Astrocyte (in vitro differentiated cells and primary cell): ENCODE measurements around the gene SERINC1. TPM values are rescaled to one million over a fixed set of nuclear protein-coding genes. Genes with fewer than 3 reads are reported as not detected.

ENCODE experiments used
- DNase-seq: peaks from one replicate; pipeline ENCODE4 v3.0.0-alpha.2; 2010; ENCODE audit warnings: low read depth
- FAIRE-seq: peaks from 2 replicates; lab custom pipeline; 2011; peaks lifted over from hg19 to GRCh38; lab: Jason Lieb, UNC
- H2AFZ ChIP-seq: 2 replicates; pipeline ENCODE4 v1.6.0; 2012; ENCODE audit warnings: low read depth, low read length, inconsistent platforms
- H3K27ac ChIP-seq: 2 replicates; pipeline ENCODE4 v1.5.1; 2011; ENCODE audit warnings: low read depth, low read length, inconsistent platforms
- H3K27me3 ChIP-seq: 2 replicates; pipeline ENCODE4 v1.6.0; 2011; ENCODE audit warnings: low read length, inconsistent platforms; ENCODE audit not compliant: insufficient read depth
- H3K36me3 ChIP-seq: 2 replicates; pipeline ENCODE4 v1.5.1; 2011; ENCODE audit warnings: low read length, inconsistent platforms; ENCODE audit not compliant: insufficient read depth
- H3K4me1 ChIP-seq: 2 replicates; pipeline ENCODE4 v1.5.1; 2011; ENCODE audit warnings: low read length, inconsistent platforms; ENCODE audit not compliant: insufficient read depth
- H3K4me2 ChIP-seq: 2 replicates; pipeline ENCODE4 v1.6.0; 2012; ENCODE audit warnings: low read length, inconsistent platforms
- H3K4me3 ChIP-seq: 2 replicates; pipeline ENCODE4 v1.5.1; 2011; ENCODE audit warnings: low read depth, mild to moderate bottlenecking, low read length, inconsistent platforms; ENCODE audit not compliant: insufficient read depth
- H3K79me2 ChIP-seq: 2 replicates; pipeline ENCODE4 v1.6.0; 2012; ENCODE audit warnings: mild to moderate bottlenecking, low read length, inconsistent platforms; ENCODE audit not compliant: insufficient read depth
- H3K9ac ChIP-seq: 2 replicates; pipeline ENCODE4 v1.6.0; 2012; ENCODE audit warnings: mild to moderate bottlenecking, low read length, inconsistent platforms
- H3K9me3 ChIP-seq: 2 replicates; pipeline ENCODE4 v1.5.1; 2012; ENCODE audit warnings: low read depth, mild to moderate bottlenecking, low read length, inconsistent platforms; ENCODE audit not compliant: insufficient read depth
- H4K20me1 ChIP-seq: 2 replicates; pipeline ENCODE4 v1.6.0; 2012; ENCODE audit warnings: low read length, inconsistent platforms; ENCODE audit not compliant: insufficient read depth
- H3K27ac Mint-ChIP-seq: one replicate; pipeline ENCODE4 v1.8.0; 2021; ENCODE audit warnings: mild to moderate bottlenecking, mixed read lengths; ENCODE audit not compliant: unreplicated experiment
- H3K27me3 Mint-ChIP-seq: one replicate; pipeline ENCODE4 v1.8.0; 2021; ENCODE audit warnings: low read depth, mixed read lengths; ENCODE audit not compliant: unreplicated experiment
- H3K36me3 Mint-ChIP-seq: one replicate; pipeline ENCODE4 v1.8.0; 2021; ENCODE audit warnings: low read depth, mixed read lengths; ENCODE audit not compliant: unreplicated experiment
- H3K4me1 Mint-ChIP-seq: one replicate; pipeline ENCODE4 v1.8.0; 2021; ENCODE audit warnings: low read depth, mixed read lengths; ENCODE audit not compliant: unreplicated experiment
- H3K4me3 Mint-ChIP-seq: one replicate; pipeline ENCODE4 v1.8.0; 2021; ENCODE audit warnings: mild to moderate bottlenecking, moderate library complexity, mixed read lengths; ENCODE audit not compliant: unreplicated experiment
- H3K9me3 Mint-ChIP-seq: one replicate; pipeline ENCODE4 v1.8.0; 2021; ENCODE audit warnings: mild to moderate bottlenecking, mixed read lengths; ENCODE audit not compliant: unreplicated experiment
- EZH2 ChIP-seq: IDR thresholded peaks from 2 replicates; pipeline ENCODE4 v1.6.1; 2012; ENCODE audit warnings: mild to moderate bottlenecking, low read length, inconsistent platforms; ENCODE audit not compliant: insufficient read depth
- total RNA-seq: library from RNA; stranded (reverse); gene quantifications from 2 replicates; pipeline ENCODE4 v1.2.1, GENCODE V29; 2021
- TF ChIP-seq, protein P1 (sequence below): IDR thresholded peaks from 2 replicates; pipeline ENCODE4 v1.5.1; 2011; ENCODE audit warnings: low read depth, mild to moderate bottlenecking, inconsistent platforms, low read length, moderate library complexity; ENCODE audit not compliant: insufficient read depth

The SERINC1 gene
- total RNA-seq, 1 donor from 2014 or later, result 203 TPM

DNA sequence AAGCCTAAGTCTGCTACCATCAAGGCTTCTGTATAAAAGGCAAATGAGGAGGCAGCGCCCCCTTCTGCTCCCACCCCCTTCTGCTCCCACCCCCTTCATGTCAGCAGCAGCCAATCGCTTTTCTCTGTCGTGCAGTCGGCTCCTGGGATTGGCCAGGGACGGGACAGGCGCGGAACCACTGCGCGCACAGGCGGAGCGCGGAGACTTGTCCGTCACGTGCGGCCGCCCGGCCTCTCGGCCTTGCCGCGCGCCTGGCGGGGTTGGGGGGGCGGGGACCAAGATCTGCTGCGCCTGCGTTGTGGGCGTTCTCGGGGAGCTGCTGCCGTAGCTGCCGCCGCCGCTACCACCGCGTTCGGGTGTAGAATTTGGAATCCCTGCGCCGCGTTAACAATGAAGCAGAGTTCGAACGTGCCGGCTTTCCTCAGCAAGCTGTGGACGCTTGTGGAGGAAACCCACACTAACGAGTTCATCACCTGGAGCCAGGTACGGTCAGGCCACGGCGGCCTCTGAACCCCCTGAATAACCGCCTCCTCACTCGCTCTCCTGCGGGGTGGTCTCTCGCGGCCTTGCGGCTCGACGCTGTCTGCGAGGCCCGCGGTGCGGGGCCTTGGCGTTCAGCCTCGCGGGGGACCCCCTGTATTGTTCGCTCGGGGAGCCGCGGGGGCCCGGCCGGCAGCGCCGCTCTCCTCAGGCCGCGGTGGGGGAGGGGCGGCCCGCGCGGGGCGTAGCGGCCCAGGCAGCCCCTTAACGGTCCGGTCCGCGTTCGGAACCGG lies 72.1 kb downstream of the SERINC1 start, which contains the start of gene HSF2:
TSS of gene HSF2 (plus strand) at position 305 of the 773 bp plus-strand sequence. CDS start at position 391, 86 bp downstream.
- no peaks in the 10 kb centered on the region for H3K36me3 ChIP-seq
- peak within 1 kb of the TSS; percentile 99 for H3K4me3 ChIP-seq
- peak within 1 kb of the TSS; percentile 99 for H3K4me3 Mint-ChIP-seq
- no peaks in the 10 kb centered on the region for H3K9me3 ChIP-seq
- H3K4me2 ChIP-seq, result peak within 1 kb of the TSS; percentile 83
- H2AFZ ChIP-seq, result peak within 1 kb of the TSS; percentile 99
- TF ChIP-seq, protein P1, sequence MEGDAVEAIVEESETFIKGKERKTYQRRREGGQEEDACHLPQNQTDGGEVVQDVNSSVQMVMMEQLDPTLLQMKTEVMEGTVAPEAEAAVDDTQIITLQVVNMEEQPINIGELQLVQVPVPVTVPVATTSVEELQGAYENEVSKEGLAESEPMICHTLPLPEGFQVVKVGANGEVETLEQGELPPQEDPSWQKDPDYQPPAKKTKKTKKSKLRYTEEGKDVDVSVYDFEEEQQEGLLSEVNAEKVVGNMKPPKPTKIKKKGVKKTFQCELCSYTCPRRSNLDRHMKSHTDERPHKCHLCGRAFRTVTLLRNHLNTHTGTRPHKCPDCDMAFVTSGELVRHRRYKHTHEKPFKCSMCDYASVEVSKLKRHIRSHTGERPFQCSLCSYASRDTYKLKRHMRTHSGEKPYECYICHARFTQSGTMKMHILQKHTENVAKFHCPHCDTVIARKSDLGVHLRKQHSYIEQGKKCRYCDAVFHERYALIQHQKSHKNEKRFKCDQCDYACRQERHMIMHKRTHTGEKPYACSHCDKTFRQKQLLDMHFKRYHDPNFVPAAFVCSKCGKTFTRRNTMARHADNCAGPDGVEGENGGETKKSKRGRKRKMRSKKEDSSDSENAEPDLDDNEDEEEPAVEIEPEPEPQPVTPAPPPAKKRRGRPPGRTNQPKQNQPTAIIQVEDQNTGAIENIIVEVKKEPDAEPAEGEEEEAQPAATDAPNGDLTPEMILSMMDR, result no peak
- no peak for TF ChIP-seq EZH2
- H3K4me1 Mint-ChIP-seq, result peaks cover 3% of the 10 kb centered on the region
- FAIRE-seq (no peak), DNase-seq (peak; percentile 98)
- no peaks in the 10 kb centered on the region for H3K27me3 ChIP-seq
- peak within 1 kb of the TSS; percentile 93 for H3K27ac Mint-ChIP-seq
- no peaks in the 10 kb centered on the region for H3K9me3 Mint-ChIP-seq
- no peaks in the 10 kb centered on the region for H3K36me3 Mint-ChIP-seq
- H3K9ac ChIP-seq, result peak within 1 kb of the TSS; percentile 100
- H3K4me1 ChIP-seq, result peaks cover 15% of the 10 kb centered on the region
- H4K20me1 ChIP-seq, result peaks cover 27% of the 10 kb centered on the region
- H3K27ac ChIP-seq, result peak within 1 kb of the TSS; percentile 96
- H3K79me2 ChIP-seq, result peaks cover 50% of the 10 kb centered on the region
- H3K27me3 Mint-ChIP-seq, result no peaks in the 10 kb centered on the region

- Mint-ChIP-seq H3K9me3 (no peaks in the 10 kb centered on the region), H3K4me3 (peak overlapping the region; percentile 80), H3K36me3 (no peaks in the 10 kb centered on the region), H3K27me3 (no peaks in the 10 kb centered on the region), H3K4me1 (peaks cover 3% of the 10 kb centered on the region), H3K27ac (peak overlapping the region; percentile 77)
- H3K9ac ChIP-seq, result peak overlapping the region; percentile 32
- H4K20me1 ChIP-seq, result peaks cover 26% of the 10 kb centered on the region
- peak overlapping the region; percentile 43 for H3K27ac ChIP-seq
- no peaks in the 10 kb centered on the region for H3K27me3 ChIP-seq
- H3K4me3 ChIP-seq, result no peak overlapping the region
- DNase-seq, result no peak
- peak; percentile 62 for FAIRE-seq
- H3K9me3 ChIP-seq, result no peaks in the 10 kb centered on the region
- peak overlapping the region; percentile 72 for H3K4me2 ChIP-seq
- TF ChIP-seq, protein P1, result no peak
- no peak for TF ChIP-seq EZH2
- peaks cover 45% of the 10 kb centered on the region for H3K79me2 ChIP-seq
- H2AFZ ChIP-seq, result no peak overlapping the region
- H3K36me3 ChIP-seq, result no peaks in the 10 kb centered on the region
- H3K4me1 ChIP-seq, result peaks cover 15% of the 10 kb centered on the region
Measured at GRCh38 chr6:122399055-122399347, 72.6 kb downstream of the SERINC1 start.

- H2AFZ ChIP-seq, result no peak overlapping the region
- H3K9ac ChIP-seq, result no peak overlapping the region
- no peak overlapping the region for H3K4me3 ChIP-seq
- no peaks in the 10 kb centered on the region for H3K36me3 Mint-ChIP-seq
- no peaks in the 10 kb centered on the region for H3K27me3 ChIP-seq
- H3K4me3 Mint-ChIP-seq, result no peak overlapping the region
- H3K9me3 Mint-ChIP-seq, result no peaks in the 10 kb centered on the region
- no peak for DNase-seq
- TF ChIP-seq EZH2, result no peak
- TF ChIP-seq, protein P1, result no peak
- no peak for FAIRE-seq
- no peaks in the 10 kb centered on the region for H3K36me3 ChIP-seq
- H3K27me3 Mint-ChIP-seq, result peaks cover 7% of the 10 kb centered on the region
- no peaks in the 10 kb centered on the region for H4K20me1 ChIP-seq
- no peak overlapping the region for H3K27ac Mint-ChIP-seq
- H3K9me3 ChIP-seq, result no peaks in the 10 kb centered on the region
- peaks cover 6% of the 10 kb centered on the region for H3K4me1 ChIP-seq
- H3K4me2 ChIP-seq, result no peak overlapping the region
- no peak overlapping the region for H3K27ac ChIP-seq
- no peaks in the 10 kb centered on the region for H3K79me2 ChIP-seq
- no peaks in the 10 kb centered on the region for H3K4me1 Mint-ChIP-seq
Measured at GRCh38 chr6:122394016-122394415, 77.6 kb downstream of the SERINC1 start.
